Kidney capillary endothelial cell (primary cell): Measurements from ENCODE around the gene SATB1.

ENCODE experiments used
- DNase-seq: peaks from one replicate; pipeline ENCODE4 v3.0.0-alpha.2; 2018; ENCODE audit warnings: low spot score

The SATB1 gene

DNA sequence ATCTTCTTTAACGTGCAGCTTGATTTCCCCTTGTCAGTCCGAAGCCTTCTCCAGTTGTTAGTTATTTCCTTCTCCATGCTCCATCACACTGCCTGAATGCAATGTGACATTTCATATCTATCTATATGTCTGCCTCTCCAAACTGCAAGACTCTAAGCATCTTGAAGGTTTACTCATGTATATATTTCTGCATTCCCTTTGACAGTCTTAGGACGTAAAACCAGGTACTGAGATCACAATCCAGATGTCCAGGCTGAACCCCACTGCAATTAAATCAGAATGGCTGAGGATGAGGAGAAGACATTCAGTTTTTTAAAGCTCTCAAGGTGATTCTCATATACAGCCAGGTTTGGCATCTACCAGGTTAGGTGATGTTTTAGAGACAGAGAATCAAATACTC is 6.1 kb upstream of the SATB1 start:
- no peak for DNase-seq

GRCh38 chr3:18428991-18429745 is 4.0 kb upstream of the SATB1 start:
- DNase-seq, result no peak

DNA sequence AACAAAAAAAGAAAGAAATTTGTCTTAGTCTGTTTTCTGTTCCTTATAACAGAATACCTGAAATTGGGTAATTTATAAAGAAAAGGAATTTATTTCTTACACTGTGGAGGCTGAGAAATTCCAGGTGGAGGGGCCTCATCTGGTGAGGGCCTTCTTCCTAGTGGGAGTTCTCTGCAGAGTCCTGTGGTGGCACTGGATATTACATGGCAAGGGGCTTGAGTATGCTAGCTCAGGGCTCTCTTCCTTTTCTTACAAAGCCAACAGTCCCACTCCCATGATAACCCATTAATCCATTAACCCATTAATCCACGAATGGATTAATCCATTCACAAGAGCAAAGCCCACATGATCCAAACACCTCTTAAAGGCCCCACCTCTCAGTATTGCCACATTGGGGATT is 2.9 kb upstream of the SATB1 start:
- DNase-seq, result no peak

DNA sequence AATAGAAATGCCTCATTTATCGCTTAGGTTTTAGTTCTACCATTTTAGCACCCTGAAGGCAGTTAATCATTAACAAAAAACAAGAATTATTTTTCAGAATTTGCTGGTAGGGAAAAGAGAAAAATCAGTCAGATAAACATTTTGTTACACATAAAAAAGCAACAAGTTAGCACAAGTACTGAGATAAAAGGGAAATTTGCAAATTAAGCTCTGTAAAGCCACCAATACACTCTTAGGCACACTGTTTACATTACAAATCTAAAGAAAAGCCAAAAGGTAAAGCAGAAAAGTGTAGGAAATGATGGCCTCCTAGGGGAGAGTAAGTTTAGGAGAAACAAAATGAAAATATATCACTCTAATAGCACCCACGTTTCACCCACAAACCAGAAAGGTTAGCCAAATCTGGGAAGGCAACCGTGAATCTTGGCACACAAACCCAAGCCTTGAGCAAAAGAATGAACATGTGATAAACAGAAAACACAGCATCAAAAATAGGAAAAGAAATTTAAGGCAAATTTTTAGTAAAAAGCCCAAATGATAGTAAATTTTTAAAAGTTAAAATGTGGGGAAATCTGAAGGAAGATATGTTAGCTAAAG is 1.6 kb upstream of the SATB1 start:
- no peak for DNase-seq

DNA sequence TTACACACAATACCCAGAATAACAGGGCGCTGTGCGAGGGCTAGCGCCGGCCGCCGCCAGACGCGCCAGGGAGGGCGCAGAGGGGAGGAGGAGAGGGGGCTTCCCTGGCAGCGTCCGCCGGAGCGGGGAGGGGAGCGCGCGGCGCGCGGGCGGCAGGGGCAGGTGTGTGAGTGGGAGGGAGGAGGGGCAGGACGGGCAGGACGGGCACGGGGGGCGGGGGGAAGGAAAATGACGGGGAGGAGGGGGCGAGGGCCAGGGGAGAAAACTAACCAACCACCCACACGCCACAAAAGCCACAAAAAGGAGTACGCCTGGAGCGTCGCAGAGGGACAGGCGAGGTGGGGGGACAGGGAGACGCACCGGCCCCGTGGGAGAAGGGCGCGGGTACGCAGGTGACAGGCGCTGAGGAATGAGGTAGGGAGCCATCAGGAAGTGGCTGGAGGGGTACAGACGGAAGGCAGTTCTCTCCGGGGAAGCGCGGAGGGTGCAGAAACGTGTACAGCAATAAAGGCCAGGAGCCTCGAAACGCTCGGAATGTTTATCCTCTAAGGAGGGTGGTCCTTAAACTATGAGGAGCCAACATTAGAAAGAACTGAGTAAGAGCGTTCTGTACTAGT is 610 bp upstream of the SATB1 start:
- no peak for DNase-seq

DNA sequence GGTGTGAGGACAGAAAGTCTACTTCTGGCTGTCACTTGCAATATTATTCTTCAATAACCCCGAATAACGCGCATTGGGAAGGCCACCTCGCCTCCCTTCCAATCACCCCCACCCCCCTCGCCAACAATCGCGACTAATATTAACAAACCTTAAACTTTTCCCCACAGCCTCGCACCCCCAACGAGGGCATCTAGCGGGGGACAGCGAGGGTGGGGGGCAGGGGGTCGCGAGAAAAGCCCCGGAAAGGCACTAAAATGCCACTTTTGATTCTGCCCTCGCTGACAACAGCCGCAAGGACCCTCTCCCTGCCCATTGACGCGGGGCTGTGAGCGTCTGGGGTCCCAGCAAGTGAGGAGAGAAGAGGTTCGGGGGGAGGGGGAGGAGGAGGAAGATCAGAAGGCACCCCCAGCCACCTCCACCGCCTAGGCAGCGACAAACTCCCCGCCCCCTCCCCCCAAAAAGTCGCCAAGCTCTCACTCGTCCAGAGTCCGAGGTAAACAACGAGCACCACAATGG is 868 bp downstream of the SATB1 start:
- no peak for DNase-seq

- peak; percentile 58 for DNase-seq
These were observed 1.5 kb downstream of the SATB1 start for GRCh38 chr3:18423401-18424212.

DNA sequence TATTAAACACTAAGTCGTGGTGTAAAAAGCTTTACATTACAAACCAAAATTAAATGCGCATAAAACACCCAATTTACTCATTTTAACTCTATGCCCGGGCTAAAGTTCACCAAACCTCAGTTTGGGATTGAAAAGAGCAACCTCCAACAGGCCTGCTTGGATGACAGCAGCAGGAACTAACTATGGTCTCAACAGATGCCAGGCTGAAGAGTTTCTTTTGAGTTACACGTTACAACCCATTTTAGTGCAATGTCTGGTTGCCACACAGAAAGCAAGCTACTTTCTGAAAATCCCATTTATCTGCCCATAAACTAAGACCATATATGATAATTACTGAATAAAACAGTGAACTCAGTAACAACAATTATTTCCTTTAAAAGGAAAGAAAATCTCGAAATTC is 2.2 kb downstream of the SATB1 start:
- no peak for DNase-seq

GRCh38 chr3:18420555-18420954 is 4.6 kb downstream of the SATB1 start:
- no peak for DNase-seq

- DNase-seq, result no peak
These were observed 5.9 kb downstream of the SATB1 start for GRCh38 chr3:18419232-18419631.

GRCh38 chr3:18417904-18418572 is 7.1 kb downstream of the SATB1 start:
- DNase-seq, result no peak

GRCh38 chr3:18416332-18416731 is 8.8 kb downstream of the SATB1 start:
- no peak for DNase-seq

DNA sequence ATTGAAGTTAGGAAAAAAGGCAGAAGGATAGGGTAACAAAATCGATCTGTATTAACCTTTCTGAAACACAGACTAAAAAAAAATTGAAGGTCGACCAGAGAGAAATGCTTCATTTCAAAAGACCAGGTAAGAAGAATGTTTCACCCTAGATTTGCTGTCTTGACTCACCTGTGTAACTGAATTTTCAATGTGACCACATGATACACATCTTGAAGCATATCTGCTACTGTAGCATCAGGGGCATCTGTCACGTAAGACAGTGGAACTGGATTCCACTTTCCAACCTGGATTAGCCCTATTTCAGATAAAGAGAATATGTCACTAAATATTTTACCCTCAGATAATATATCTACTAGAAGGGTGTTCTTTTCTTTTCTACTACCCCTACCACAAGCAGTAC is 9.3 kb downstream of the SATB1 start:
- DNase-seq, result no peak

GRCh38 chr3:18415167-18415566 is 10.0 kb downstream of the SATB1 start:
- no peak for DNase-seq

GRCh38 chr3:18412684-18413083 is 12.5 kb downstream of the SATB1 start:
- no peak for DNase-seq

DNA sequence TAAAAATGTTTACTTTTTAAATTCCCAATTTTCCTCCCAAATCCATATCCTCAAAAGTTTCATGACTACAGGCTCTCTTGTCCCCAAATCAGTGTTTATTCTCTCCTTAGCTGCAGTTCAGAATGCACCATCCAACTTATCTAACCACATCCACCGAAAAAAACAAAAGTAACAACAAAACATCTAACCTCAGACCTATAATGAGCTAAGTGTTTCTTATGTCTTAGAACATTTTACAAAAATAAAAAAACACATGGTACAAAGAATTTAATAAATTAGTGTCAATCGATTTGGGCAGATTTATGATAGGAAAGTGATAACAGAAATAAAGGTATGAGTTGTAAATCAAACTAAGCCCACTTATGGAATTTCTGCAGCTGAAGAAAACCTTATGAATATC is 13.6 kb downstream of the SATB1 start:
- no peak for DNase-seq

GRCh38 chr3:18410205-18410604 is 14.9 kb downstream of the SATB1 start:
- no peak for DNase-seq

GRCh38 chr3:18409266-18409665 is 15.9 kb downstream of the SATB1 start:
- no peak for DNase-seq

DNA sequence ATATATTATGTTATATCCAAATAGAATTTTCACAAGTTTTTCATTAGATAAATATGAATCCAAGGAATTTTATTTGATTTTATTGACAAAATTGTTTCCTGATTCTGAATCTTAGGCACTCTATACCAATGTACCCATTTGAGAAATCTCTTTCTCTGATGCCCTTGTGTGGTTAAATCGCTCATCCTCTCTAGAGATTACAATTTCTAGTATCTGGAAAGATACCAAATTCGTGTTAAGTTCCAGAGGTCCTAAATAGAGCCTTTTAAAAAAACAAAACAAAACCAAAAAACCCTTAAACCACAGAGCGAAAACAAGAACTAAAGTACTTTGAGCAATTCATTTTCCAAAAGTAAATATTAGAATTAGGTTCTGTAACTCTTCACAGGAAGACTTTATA is 20.0 kb downstream of the SATB1 start:
- no peak for DNase-seq

- no peak for DNase-seq
These were observed 22.1 kb downstream of the SATB1 start for GRCh38 chr3:18403061-18403460.

DNA sequence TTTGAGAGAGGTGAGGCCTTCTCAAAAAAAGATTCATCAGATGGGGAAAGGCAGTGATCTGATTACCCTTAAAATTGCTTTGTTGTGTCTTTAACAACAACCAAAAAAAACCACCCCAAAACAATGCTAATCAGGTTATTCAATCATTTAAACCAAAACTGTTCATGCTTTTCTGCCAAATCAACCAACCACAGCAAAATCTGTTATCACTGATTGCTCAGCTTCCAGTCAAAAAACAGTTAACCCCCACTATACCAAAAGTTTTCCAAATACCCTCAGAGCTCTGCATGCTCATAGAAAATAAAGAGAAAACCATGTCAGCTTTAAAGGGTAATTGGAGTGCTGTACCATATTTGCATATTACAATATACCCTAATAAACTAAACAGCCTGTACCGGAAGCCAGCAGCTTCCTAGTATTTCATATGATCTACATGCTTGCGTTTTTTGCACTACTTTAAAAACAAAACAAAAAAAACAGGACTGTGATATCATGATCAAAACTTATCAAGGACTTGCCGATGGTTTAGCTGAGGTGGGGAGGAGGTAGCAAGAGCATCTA is 22.8 kb downstream of the SATB1 start:
- no peak for DNase-seq
